A204.1 (cell line): ENCODE data around the gene RABEP1.

ENCODE experiments used
- FAIRE-seq: peaks from 2 replicates; lab custom pipeline; 2012; peaks lifted over from hg19 to GRCh38; lab: Jason Lieb, UNC

The RABEP1 gene

DNA sequence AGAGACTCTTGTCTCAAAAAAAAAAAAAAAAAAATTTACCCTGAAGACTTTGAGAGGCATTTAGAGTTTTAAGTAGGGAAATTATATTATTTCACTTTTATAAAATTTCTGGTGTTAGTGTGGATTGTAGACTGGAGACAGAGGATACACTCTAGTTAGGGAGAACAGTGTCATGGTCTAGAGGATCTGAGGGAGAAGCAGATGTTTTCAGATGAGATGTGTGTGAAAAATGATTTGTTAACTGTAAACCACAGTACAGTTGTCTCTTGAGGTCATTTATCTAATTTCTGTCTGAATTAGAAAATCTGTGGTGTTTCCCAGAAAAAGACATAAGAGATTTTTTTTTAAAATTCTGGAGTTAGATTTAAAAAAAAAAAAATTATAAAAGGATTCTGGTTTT, 82.6 kb downstream of the RABEP1 start:
- no peak for FAIRE-seq

DNA sequence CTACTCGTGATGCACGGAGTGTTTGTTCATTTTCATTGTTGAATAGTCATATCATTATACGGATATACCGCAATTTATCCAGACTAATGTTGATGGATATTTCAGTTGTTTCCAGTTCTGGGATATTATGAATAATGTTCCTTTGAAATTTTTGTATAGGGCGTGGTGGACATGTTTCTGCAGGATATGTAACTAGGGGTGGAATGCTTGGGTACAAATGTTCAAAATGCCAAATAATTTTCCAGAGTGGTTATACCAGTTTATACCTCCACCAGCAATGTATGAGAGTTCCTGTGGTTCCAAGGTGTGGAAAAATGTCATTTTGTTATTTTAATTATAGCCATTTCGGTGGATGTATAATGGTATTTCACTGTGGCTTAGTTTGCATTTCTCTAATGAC, 83.7 kb downstream of the RABEP1 start:
- FAIRE-seq: no peak

DNA sequence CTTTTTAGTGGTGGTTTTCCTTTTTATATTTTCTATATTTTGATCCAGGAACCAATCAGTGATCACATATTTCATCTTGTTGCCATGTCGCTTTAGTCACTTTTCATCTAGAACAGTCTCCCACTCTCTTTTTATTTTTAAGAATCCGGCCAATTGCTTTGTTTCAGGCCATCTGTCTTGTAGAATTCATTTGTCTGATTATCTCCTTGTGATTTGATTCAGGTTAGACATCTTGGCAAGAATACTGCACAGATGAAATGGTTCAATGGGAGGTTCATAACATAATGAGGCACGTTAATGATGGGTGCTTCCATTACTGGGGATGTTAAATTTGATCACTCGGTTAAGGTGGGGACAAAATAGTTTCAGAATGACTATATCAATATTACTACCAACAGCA, 88.3 kb downstream of the RABEP1 start:
- no peak for FAIRE-seq

DNA sequence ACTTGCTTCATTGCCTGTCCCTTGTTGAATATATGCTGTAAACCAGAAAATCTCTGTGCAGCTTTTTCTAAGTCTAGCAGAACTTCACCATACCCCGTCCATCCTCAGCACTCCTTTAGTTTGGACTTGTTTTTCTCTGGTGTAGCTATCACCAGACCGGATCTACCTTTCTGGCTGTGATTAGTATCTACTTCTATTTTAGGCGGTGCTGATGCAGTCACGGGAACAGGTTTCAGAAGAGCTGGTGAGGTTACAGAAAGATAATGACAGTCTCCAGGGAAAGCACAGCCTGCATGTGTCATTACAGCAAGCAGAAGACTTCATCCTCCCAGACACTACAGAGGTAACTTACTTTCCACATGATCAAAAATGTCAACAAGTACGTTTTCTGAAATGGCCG, 91.0 kb downstream of the RABEP1 start:
- FAIRE-seq: no peak

DNA sequence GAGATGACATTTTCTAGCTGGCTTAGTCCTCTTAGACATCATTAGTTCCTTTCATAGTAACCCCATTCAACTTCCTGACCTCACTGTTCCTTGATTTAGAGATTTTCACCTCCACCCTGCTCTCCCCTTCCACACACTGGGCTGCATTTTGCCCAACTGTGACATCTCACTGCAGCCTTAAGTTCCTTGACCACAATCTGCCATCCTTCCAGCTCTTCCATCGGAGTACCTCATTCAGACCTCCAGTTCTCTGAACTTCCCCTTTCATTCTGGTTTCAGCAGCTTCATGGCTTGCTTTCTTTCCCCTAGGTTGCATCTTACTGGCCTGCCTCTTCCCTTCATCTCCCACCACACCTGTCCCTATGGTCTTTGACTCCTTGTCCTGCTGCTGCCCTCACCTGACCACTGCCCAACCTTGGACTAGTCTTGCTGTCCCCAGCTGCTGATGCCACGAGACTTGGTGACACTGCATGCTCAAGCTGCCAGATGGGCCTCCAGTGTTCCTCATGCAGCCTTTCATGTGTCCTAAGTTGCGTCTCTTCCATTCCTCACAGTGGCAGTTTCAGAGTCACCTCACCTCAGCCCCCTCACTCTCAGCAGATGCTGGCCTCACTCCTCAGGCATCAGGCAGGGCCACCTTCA, 96.6 kb downstream of the RABEP1 start:
- no peak for FAIRE-seq

DNA sequence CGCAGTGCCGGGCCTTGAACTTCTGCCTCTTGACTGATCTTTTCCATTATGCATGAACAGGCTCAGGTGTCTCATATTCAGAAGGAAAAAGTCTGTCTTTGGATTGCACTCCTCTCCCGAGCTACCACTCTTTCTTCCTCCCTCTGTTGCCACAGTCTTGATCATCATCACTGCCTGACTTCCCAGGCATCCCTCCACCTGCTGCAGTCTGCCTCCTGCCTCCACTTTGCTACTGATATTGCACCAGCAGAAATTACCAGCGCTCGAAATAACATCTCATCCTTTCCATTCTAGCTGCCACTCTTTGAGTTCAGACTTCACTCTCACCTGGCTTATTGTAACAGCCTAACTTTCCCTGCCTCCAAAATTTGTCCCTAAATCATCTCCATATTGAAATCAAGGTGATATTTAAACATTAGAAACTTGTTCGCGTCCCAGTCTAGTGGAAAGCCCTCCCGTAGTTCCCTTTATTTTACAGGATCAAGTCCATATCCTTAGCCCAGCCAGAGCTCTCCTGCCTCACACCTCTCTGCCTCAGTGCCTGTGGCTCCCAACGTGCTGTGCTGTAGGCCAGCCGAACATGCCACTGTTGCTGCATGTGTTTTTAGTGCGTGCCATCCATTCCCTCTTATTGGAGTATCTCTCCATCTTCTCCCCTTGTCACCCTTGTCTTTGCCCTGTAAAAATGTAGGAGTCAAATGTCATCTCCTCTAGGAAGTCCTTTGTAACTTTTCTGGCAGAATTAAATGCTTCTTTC, 97.4 kb downstream of the RABEP1 start:
- FAIRE-seq: no peak

DNA sequence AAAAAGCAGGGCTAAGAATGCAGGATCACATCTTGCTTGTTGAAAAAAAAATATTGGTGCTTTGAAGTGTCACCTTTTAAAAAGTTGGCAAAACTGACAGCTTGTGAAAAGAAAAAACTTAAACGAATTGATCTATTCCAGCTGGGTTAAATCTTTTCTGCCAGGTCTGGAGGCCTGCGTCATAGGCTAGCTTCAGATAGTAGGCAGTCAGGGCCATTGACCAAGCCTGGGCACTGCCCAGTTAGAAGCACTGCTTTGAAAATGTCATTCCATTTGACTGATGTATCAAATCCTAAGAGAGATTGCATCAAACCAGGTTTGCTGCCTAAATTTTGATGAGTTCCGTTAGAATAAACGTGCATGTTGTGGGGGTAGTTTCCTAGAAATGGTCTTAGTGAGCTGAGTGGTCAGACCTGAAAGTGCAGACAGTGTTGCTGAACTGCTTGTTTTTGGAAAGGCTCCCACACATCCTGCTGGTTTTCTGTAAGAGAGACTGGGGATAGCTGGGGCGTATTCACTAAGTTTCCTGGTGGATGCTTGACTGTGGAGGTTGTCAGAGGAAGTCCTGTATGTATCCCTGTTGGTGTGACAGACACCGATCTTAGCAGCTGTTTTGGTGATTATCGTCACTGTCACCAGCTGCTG, 98.5 kb downstream of the RABEP1 start:
- FAIRE-seq: no peak

DNA sequence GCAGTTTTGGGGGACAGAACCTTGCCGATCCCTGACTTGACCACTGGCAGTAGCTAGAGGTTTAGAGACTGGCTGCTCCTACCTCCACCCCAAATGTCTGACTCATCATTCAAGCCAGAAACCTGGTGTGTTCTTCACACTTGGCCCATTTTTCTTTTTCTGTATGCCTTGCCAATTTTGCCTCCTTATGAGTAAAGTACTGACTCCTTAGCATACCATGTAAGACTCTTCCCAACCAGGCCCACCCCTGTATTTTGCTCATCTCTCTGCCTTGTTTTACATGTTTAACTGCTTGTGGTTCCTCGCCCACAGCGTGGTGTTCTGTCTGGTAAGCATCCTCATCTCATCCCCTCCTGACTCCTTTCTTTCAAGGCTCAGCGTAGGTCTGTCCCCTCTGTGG, 99.5 kb downstream of the RABEP1 start:
- no peak for FAIRE-seq

DNA sequence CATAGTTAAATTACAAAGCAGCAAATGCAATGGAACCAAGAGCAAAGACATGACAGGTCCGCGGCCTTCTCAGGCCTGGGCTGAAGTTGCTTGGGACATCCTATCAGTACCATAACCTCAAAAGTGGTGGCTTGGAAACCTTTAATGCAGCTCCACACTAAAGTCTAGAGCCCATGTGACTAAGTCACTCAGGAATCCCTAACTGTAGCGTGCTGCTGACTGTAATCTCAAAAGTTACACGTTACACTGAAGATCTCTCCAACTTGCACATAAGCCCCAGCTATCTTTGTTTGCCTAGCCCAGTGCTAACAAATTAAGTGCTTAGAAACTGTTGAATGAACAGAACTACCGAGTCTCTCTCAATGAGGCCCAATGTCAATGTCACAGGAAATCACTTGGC, 109.6 kb downstream of the RABEP1 start:
- FAIRE-seq: no peak

DNA sequence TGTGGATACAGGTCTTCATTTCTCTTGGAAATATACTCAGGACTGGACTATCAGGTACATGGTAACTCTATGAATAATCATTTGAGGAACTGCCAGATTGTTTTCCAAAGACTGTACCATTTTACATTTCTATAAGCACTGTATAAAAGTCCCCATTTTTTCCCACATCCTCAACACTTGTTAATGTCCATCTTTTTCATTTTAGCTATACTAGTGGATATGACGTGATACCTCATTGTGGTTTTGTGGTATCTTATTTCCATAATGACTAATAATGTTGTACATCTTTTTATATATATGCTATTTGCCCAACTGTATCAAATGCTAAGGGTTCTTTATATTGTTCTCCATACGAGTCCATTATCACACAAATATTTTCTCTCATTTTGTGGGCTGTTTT, 114.5 kb downstream of the RABEP1 start:
- no peak for FAIRE-seq

DNA sequence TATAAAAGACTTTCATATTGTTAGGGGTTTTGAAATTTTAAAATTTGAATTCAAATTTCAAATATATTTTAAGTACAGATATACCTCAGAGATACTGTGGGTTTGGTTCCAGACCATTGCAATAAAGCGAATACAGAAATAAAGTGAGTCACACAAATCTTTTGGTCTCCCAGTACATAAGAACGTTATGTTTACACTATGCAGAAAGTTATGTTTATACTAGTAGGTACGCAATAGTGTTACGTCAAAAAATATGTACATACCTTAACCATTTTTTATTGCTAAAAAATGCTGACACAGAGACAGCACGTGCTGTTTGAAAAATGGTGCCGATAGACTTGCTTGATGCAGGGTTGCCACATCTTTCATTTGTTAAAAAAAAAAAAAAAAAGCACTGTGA, 117.7 kb downstream of the RABEP1 start:
- no peak for FAIRE-seq

DNA sequence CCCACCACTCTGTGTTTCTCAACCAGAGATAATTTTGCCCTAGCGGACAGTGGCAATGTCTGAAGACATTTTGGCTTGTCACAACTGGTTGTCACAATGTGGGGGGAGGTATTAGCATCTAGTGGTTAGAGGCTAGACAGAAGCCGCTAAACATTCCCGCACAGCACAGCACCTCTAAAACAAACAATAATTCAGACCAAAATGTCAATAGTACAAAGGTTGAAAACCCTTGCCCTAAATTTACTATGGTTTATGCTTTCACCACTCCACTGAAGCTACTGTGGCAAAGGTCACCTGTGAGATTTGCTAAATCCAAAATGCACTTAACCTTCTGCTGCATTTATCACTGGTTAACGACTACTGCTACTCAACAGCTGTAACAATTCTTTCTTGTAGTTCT, 123.3 kb downstream of the RABEP1 start:
- no peak for FAIRE-seq

DNA sequence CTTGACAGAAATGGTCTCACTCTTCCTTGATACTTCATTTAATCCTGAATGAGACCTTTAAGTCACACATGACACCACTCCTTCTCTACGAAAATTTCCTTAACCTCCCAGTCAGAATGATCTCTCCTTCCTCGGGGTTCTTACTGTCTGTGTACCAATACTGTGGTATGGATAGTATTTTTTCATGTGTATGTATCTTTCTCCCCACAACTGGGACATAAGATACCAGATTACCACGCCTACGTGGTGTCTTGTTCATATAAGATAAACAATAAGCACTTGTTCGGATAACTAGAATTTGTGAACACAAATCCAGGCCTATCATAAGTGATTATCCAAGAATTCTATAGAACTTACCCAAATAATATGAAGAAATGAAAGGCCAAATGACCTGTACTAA, 126.1 kb downstream of the RABEP1 start:
- FAIRE-seq: no peak

DNA sequence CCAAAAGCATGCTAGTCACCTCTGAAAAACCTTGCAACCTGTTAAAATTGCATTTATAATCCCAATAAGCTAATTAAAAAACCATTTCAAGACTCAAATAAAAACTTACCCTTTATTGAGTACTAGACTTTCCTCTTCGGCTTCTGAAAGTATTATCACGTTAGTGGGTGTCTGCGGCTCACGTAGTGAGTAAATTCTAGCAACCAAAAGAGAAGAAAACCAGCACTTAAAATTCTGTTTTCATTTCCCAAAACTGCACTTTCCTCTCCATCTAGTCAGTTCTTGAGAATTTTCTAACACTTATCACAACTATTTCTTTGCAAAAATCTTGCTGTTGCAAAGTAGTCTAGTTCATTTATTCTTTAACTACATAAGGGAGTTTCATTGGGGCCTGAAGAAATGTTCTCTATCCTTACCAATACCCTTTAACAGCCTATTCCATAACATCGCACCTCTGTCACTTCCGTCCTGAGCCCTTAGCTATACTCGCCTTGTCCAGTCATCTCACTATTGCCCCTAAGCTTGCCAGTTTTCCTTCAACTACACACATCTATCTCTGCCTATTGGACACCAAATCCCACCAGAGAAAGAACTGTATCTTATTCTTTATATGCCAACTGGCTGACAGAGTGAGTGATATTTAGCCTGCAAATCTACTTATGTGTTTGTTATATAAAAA, 128.6 kb downstream of the RABEP1 start:
- no peak for FAIRE-seq

DNA sequence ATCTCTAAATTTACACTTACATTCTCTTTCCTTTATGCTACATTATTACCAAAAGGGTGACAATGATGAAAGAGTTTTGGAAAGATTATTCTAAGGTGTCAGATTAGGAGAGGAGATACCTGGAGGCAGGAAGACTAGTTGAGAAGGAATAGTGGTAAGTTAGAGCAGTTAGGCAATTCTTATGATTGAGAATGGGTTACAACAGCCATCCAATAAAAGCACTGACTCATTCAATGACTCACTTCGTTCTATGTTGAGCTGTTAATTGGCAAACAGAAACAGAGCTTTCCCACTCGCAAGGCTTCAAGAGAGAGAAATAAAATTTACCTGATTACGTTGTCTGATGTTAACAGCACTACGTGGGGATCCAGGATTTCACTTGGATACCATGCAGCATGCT, 131.6 kb downstream of the RABEP1 start:
- no peak for FAIRE-seq

DNA sequence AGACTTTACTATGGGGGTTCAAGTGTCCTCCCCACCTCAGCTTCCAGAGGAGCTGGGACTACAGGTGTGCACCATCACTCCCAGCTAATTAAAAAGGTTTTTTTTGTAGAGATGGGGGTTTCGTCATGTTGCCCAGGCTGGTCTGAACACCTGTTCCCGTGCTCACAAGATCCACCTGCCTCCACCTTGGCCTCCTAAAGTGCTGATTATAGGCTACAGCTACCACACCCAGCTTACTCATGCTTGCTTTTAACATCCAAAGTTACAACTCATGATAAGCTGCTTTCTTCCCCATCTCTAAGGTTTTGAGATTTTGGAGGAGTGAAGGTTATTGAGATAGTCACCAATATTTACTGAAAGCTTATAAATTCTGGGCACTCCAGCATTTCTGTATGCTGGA, 134.8 kb downstream of the RABEP1 start:
- FAIRE-seq: no peak

DNA sequence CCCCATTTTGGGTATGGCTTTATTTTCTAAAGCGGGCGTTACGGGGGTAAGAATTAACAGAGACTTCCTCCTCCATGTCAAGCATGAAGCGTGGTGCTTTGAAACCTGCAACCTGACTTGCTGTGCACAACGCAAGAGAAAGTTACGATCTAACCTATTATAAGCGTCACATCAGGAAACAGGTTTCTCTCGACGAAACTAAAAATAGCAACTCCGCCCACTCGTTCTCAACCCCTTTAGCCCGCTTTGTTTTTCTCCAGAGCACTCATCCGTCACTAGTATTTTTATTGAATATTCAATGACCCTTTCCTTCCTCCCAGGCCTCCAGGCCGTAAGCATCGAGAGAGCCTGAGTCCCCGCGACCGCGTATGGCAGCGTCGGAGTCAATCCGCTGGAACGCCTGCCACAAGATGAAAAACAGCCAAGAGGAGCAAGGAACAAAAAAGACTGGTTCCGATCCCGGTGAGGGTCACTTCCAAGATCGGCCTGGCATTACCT, 136.8 kb downstream of the RABEP1 start:
- FAIRE-seq: no peak

DNA sequence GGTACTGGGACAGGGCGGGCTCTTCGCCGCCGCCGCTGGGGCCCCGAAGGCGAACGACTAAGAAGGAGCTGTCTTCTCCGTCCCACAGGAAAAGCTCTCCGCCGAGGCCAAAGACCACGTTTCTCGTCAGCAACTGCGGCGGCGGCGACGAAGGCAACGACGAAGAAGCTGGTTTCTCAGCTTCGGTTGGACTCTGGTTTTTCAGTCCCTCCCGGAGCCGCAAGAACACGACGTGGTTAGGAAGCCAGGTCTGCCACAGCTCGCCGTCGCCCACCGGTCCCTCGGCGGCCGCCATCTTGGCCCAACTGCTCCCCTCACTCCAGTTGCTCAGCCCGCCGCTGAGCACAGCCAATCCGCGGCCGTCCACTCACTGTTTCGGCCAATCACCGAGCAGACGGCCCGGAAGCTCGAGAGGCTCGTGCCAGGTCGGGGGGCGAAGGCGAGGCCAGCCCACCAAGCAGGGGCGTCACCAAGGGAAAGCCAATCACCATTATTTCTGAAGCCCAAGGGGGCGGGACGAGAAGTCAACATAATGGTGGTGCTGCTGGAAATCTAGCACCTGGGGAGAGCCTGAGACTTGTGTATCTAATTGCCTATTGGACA, 137.4 kb downstream of the RABEP1 start, which contains the start of gene NUP88:
Gene NUP88, minus strand, starts transcription at position 307 of the 603 bp plus-strand sequence. Its CDS starts 12 bp downstream, at position 295.
- peak; percentile 94 for FAIRE-seq

DNA sequence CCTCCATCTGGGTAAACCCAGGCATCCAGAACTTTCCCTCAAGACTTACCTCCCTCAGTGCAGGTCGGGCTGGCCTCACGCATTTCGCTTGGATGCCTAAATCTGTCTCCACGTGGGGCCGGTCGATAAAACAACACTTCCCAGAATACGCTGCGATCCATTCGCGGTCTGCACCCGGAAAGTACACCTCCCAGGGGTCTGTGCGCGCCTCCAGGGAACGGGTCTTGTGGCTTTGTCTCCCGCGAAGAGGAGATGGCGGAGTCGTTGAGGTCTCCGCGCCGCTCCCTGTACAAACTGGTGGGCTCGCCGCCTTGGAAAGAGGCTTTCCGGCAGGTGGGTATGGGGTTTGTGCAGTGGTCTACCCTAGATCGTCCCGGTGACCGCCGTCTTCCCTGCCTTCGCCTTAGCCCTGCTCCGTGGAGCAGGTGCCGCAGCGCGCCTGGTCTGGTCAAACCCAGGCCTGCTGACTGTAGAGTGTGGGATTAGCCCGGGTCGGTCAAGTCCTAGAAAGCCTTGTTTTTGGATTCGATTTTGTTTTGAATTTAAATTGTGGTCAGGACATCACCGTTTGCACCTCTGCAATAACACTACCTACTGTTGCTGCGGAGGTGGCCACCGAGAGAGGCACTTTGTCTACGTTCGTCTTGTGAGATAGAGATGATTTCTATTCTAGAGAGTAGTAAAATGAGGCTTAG, 138.0 kb downstream of the RABEP1 start, which contains the start of gene RPAIN:
Gene RPAIN, plus strand, starts transcription at position 224 of the 695 bp plus-strand sequence. Its CDS starts 29 bp downstream, at position 253.
- no peak for FAIRE-seq

DNA sequence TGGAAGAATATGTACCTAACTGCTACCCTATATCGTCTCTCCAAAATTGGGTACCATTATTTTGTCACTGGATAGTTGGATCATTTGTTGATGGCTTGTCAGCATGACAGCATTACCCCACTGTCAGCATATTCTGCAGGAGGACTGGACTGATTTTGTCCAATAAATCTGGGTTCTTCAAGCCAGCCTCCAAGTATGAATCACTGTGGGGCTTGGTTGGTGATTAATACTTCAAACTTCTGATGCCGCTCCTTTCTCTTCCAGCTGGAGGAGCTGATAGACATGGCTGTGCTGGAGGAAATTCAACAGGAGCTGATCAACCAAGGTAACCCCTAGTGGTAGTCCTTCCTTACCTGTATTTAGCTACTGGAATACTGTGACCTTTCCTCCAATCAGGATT, 140.4 kb downstream of the RABEP1 start:
- no peak for FAIRE-seq

DNA sequence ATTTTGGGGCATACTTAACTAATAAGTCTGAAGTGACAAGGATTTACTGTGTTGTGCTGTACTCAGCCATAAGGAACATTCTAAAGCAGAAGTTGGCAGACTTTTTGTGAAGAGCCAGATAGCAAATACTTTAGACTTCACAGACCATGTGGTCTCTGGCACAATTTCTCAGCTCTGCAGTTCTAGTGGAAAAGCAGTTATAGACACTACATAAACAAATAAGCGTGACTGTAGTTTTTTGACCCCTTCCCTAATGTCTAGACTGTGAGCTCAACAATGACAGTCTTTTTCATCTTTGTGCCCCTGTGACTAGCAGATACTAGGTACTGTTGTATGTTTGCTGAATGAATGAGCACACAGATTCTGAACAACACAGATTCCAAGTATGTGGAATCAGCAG, 142.8 kb downstream of the RABEP1 start:
- no peak for FAIRE-seq

DNA sequence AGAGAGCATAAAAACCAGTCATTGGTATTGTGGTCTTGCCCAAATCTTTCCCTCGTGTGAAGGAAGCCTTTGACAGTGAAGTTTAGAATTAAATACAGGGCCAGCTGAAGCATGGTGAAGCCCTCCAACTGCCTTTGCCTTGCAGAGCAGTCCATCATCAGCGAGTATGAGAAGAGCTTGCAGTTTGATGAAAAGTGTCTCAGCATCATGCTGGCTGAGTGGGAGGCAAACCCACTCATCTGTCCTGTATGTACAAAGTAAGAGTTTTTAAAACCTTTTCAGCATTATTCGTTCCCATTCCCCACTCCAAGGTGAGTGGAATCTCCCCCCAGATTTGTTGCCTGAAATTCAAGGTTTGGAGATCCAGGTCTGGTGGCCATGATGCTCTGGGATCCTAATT, 143.7 kb downstream of the RABEP1 start:
- FAIRE-seq: no peak
